ENCODE results near the gene AP5S1.

GRCh38 chr20:3867802-3868201 lies 47.5 kb downstream of the AP5S1 start:
- TF ChIP-seq EZH2 (IDR thresholded peaks at IDR 0.05; ENCODE audit: insufficient read depth, poor library complexity, severe bottlenecking): no peak
- TF ChIP-seq EZH2phosphoT487 (IDR thresholded peaks at IDR 0.05; ENCODE audit: insufficient read depth, low read depth): no peak
